ENCODE measurements around the gene FSTL5. TPM values are rescaled to one million over a fixed set of nuclear protein-coding genes. Genes with fewer than 3 reads are reported as not detected.

FSTL5 gene
- not detected in 2 replicates for total RNA-seq

GRCh38 chr4:162163892-162164759 lies at the start of gene FSTL5:
Gene FSTL5 (minus strand): TSS chr4:162164000. CDS start chr4:162111396, 52,604 bp downstream.

Data from smooth muscle cell of the pulmonary artery (primary cell).